VCaP (cell line): Measurements from ENCODE around the gene BHLHE40.

Experiments
- H3K27ac ChIP-seq: fragments of 450-650 bp; 2 replicates; pipeline ENCODE4 v1.5.1; 2017
- CTCF ChIP-seq: fragments of 450-650 bp; conservative IDR thresholded peaks from 2 replicates; pipeline ENCODE4 v1.5.1; 2017; ENCODE audit warnings: mild to moderate bottlenecking, moderate library complexity

The BHLHE40 gene

GRCh38 chr3:4977001-4977852 lies 2.0 kb upstream of the BHLHE40 start:
- H3K27ac ChIP-seq, result peak overlapping the region; percentile 99
- no peak for TF ChIP-seq CTCF

- TF ChIP-seq CTCF, result no peak; the same call in 1 of the 2 replicates
- peak overlapping the region; percentile 99 for H3K27ac ChIP-seq
These were observed 1.4 kb upstream of the BHLHE40 start for GRCh38 chr3:4977853-4978203.

GRCh38 chr3:4978204-4978965 lies 852 bp upstream of the BHLHE40 start:
- H3K27ac ChIP-seq, result peak overlapping the region; percentile 99
- TF ChIP-seq CTCF, result no peak; the same call in 1 of the 2 replicates

GRCh38 chr3:4978966-4979427 lies 240 bp upstream of the BHLHE40 start:
- no peak for TF ChIP-seq CTCF
- H3K27ac ChIP-seq, result peak overlapping the region; percentile 99

- peak overlapping the region; percentile 99 for H3K27ac ChIP-seq
- TF ChIP-seq CTCF, result peak; percentile 98
These were observed 1.3 kb downstream of the BHLHE40 start for GRCh38 chr3:4980229-4981203.

- no peak for TF ChIP-seq CTCF
- H3K27ac ChIP-seq, result peak overlapping the region; percentile 99
These were observed 2.0 kb downstream of the BHLHE40 start for GRCh38 chr3:4981294-4981664.
